ENCODE results near the gene PHOX2B.
"Not testable (repeated sequence)": the region's sequence is repeated elsewhere in the genome, so short reads cannot be mapped to it uniquely, and the experiment has no call there.

PHOX2B gene

DNA sequence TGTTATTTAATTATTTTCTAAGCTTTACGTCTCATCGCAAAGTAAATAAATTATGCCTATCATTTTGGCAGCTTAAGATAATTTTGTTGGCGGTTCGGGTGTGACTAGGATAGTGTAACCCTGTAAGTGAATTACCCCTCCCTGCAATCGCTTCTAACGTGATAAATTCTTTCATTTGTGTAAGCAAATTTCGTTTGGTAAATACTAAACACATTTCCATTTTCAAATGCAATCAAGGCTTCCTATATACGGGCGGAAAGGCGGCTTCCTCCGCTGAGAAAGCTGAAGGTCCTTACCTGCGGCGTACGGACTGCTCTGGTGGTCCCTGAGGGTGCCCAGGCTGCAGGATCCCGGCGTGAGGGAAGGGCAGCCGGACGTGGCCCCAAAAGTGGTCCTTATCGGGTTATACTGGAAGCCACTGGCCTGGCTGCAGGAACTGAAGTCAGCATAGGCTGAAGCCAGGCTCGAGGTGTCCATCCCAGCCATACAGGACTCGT is 403 bp downstream of the PHOX2B start:
- no peak for DNase-seq (ENCODE audit: low read depth)

GRCh38 chr4:41747230-41748055 is 1.1 kb downstream of the PHOX2B start:
- DNase-seq (ENCODE audit: low read depth), result no peak

DNA sequence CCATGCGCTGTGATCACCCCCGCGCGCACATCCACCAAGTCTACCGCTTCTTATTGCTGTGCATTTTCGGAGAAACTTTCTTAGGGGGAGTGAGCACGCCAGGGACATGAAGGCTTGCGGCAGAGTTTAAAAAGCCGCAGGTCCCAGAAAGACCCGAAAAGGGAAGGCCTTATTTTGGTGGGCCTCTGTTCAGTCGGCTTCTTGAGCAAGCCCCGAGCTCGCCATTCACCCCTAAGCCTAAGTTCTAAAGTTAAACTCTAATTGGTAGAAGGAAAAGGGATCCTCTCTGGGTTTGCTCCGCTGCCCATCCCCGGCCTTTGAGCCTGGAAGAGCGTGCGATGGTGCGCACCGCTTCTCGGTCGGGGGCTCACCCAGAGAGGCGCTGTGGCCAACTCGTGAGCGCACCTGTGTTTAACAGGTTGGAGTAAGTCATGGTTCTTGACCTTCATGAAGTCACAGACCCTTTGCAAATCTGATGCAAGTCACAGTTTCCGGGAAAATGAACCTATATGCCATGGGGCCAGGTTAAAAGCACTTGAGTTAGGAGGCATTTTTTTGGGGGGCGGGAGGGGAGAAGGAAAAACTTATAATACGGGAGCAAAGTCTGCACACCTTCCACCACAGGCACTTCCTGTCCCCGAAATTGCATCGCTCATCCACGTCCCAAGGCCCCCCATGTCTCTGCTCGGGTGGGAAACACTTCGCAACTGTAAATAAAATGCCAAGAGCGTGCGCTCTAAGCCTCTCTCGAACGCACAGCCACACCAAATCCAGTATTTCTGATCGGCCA is 1.9 kb downstream of the PHOX2B start:
- DNase-seq (ENCODE audit: low read depth), result no peak

DNA sequence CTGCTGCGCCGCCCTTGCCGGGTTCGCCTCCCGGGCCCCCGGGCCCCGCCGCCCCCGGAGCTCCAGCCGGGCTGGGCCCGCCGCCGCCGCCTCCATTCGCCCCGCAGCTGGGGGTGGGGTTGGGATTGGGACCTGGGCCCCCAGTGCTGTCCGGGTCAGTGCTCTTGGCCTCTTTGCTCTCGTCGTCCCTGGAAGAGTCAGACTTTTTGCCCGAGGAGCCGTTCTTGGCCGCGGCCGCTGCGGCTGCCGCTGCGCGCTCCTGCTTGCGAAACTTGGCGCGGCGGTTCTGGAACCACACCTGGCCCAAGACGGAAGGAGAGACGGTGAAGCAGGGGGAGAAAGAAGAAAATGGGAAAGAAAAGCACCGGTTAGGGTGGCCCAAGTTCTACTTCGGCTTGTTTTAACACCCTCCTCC is 2.5 kb downstream of the PHOX2B start:
- no peak for DNase-seq (ENCODE audit: low read depth)

- no peak for DNase-seq (ENCODE audit: low read depth)
These were observed 3.1 kb downstream of the PHOX2B start for GRCh38 chr4:41745292-41746024.

DNA sequence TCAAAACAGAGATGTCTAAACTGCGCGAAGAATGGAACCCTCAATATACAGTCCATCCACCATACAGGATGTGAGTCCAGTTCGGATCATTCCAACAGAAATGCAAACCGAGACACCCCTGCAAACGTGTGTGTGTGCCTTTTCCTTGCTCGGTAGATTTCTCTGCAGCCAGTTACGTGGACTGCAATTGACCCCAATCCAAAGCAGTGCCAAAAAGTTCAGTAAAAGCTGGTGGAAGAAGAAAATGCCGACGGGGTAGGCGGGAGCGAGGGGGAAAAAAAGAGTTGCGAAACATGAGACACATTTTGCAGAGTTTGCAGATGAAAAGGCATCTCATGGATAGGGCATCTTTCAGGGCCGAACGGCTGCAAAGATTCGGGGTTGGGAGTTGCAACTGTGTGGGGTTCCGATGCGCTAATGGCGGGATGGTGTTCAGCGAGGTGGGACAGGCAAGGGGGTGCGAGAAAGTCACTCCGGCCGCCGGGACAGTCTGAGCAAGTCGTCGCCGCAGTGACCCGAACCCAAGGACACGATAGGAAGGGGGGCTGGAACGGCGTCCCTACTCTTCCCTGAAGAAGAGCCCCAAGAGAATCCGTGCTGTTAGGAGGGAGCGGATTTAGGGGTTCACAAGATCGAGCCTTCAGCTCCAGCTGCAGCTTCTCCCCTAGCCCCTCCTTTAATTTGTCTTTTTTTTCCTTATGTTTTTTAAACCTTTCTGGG is 3.8 kb downstream of the PHOX2B start:
- DNase-seq (ENCODE audit: low read depth), result no peak

DNA sequence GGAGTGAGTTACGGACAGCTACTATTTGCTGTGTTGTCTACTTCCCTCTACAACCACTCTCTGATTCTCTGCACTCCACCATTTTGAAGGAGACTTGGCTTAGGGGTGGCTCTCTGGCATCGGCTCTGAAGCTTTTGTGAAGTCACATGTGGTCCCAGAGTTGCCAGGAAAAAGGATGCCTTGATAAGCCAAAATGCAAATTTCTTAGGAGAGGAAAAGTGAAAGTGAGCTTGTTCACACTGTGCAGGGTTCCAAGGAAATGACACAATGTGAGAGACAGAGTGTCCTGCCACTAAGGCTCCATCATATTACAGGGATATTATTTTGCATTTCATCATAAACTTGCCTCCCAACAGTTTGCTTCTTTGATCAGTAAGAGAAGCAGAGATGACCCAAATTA is 7.2 kb downstream of the PHOX2B start:
- no peak for DNase-seq (ENCODE audit: low read depth)

- DNase-seq (ENCODE audit: low read depth), result not testable (repeated sequence)
These were observed 11.0 kb downstream of the PHOX2B start for GRCh38 chr4:41737491-41737890.

DNA sequence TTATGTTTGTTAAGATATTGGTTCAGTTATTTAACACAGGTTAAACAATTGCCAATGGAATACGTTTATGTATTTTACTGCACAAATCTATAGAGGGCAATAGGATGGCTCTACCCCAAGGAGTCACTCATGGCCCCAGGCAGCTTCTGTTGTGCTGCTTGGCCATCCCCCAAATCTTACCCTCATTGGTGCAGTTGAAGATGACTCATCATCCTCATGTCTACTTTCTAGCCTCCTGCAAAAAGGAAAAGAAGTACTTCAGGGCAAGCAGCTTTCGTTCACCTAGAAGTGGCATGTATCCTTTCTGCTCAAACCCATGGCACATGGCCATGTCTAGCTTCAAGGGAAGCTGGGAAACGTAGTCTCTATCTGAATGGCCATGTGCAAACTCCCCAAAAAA is 14.2 kb downstream of the PHOX2B start:
- DNase-seq (ENCODE audit: low read depth), result no peak

GRCh38 chr4:41731569-41732126 is 16.9 kb downstream of the PHOX2B start:
- DNase-seq (ENCODE audit: low read depth), result no peak

- no peak for DNase-seq (ENCODE audit: low read depth)
These were observed 20.0 kb downstream of the PHOX2B start for GRCh38 chr4:41728573-41728913.

DNA sequence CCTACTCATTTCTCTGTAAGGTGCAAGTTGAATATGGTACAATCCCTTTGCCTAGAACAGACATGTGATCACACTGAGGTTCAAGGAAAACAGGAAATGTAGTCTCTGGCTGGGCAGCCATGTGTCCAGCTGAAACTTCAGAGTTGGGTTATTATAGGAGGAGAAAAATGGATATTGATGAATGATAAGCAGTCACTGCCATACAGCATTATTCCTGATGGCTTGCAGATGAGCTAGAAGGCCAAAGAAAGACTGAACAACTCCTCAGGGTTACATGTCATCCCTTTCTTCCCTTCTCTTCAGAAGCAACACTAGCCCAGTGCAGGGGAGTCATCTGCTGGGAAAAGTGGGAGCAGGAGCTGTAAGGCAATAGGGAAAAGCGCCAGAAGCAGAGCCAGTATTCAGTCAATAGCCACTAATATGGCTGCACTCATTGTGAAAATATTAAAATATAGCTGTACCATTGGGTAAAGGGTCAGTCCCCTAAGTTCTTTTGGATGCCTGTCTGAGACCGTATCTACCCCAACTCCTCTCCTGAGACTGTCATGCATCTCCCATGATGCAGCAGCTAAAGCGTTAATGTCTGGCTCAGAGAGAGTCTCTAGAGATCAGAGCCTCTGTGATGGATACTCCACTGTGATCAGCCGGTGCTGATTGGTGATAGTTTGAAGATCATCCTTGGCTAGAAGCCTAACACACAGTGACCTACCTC is 20.5 kb downstream of the PHOX2B start:
- DNase-seq (ENCODE audit: low read depth), result no peak

DNA sequence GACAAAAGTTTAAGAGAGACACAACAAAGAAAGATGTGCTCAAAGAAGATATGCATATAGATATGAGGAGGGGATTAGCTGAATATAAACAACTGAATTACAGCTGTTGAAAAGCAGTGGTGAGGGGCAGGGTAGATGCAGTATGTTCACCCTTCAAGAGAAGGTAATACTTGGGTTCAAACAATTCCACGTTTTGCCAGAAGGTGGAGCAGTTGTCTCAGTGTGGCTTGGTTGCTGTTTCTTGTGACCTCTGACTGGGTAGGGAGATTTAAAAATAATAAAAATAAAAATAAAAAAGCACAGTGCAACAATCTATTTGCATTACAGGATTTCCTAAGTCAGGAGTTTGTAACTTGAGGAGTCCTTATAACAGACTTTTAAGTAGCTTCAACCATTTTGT is 23.3 kb downstream of the PHOX2B start:
- no peak for DNase-seq (ENCODE audit: low read depth)

- DNase-seq (ENCODE audit: low read depth), result no peak
These were observed 25.2 kb downstream of the PHOX2B start for GRCh38 chr4:41723286-41723685.

GRCh38 chr4:41722181-41722580 is 26.3 kb downstream of the PHOX2B start:
- DNase-seq (ENCODE audit: low read depth), result no peak

GRCh38 chr4:41719417-41719816 is 29.1 kb downstream of the PHOX2B start:
- DNase-seq (ENCODE audit: low read depth), result no peak

DNA sequence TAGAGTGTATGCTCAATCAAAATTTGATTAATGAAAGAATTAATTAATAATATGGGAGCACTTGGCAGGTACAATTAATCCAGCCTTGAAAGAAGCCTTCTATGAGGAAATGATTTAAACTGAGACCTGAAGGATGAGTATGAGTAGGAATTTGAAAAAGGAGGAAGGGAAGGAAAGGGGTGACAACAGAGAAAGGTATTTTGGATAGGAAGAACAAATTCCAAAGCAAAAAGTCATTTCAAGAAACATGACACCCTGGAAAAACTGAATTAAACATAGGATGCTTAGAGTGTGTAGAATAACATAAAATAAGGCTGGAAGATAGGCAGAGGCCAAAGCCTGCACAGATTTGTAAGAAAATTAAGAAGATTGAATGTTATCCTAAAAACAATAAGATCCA is 29.6 kb downstream of the PHOX2B start:
- no peak for DNase-seq (ENCODE audit: low read depth)

DNA sequence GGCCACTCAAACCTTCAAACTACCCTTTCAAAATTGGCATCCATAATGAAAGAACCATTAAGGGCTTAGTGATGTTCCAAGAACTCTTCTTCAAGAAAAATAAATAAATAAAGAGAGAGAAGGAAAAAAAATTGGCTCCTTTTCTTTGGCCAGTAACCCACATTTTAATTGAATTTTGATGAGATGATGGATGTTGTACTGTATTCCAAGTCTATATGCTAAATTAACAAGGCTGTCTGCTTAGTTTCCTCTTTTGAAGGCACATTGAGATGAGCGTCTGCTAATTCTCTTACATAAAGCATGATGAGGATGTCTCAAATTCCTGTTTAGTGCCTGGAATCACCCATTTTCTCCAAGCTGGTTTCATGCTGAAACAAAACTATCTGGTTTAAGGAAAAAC is 33.4 kb downstream of the PHOX2B start:
- DNase-seq (ENCODE audit: low read depth), result no peak

GRCh38 chr4:41714364-41715000 is 34.0 kb downstream of the PHOX2B start:
- no peak for DNase-seq (ENCODE audit: low read depth)

DNA sequence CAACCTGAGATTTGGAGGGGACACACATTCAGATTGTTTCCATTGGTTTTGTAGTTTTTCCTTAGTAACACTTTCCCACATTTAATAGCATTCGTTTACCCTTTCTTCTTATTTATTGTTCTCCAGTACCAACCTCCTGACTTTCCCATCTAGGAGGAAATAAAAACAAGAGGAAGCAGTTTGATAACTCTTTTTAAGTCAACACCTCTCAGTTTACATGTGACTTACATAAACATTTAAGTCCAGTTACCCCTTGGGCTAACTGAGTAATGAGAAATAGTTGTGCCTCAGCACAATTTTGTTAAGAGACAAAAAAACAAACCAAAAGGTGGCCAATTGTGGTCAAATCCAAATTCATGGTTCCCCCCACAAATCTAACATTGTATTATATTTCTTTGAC is 34.8 kb downstream of the PHOX2B start:
- DNase-seq (ENCODE audit: low read depth), result no peak

GRCh38 chr4:41712425-41712824 is 36.1 kb downstream of the PHOX2B start:
- DNase-seq (ENCODE audit: low read depth), result no peak
